Tibial nerve (tissue), 4 donors: ENCODE data around the gene GPI. TPM values are rescaled to one million over a fixed set of nuclear protein-coding genes. Genes with fewer than 3 reads are reported as not detected.

ENCODE experiments used
- DNase-seq, 2 donors: peaks; one replicate each; pipeline ENCODE4 v3.0.0-alpha.2; 2019; ENCODE audit warnings: low spot score in 2 of 2
- H3K27ac ChIP-seq, 4 donors: fragments of 200-600 bp; sonication (generic) in 3 of 4; one replicate each; pipeline ENCODE4 v1.5.1; 2017 to 2019; ENCODE audit warnings: mild to moderate bottlenecking in 1 of 4
- H3K27me3 ChIP-seq, 2 donors: fragments of 200-600 bp; sonication (generic) in 1 of 2; one replicate each; pipeline versions ENCODE4 v1.5.1 to v1.6.0; 2017 to 2019
- H3K36me3 ChIP-seq, 3 donors: fragments of 200-600 bp; sonication (generic); one replicate each; pipeline ENCODE4 v1.5.1; 2018 to 2019
- H3K4me1 ChIP-seq, 4 donors: fragments of 200-600 bp; sonication (generic) in 3 of 4; one replicate each; pipeline ENCODE4 v1.5.1; 2017 to 2019
- H3K4me3 ChIP-seq, 4 donors: fragments of 200-600 bp; sonication (generic) in 3 of 4; one replicate each; pipeline ENCODE4 v1.5.1; 2017 to 2019; ENCODE audit warnings: mild to moderate bottlenecking in 1 of 4, moderate library complexity in 1 of 4
- H3K9me3 ChIP-seq, 4 donors: fragments of 200-600 bp; sonication (generic) in 3 of 4; one replicate each; pipeline ENCODE4 v1.5.1; 2017 to 2019
- EP300 ChIP-seq, 2 donors: sonication (generic); formaldehyde crosslinking; IDR thresholded peaks; one replicate each; pipeline ENCODE4 v1.6.1; 2017; ENCODE audit warnings: antibody characterized with exemption in 2 of 2, mild to moderate bottlenecking in 1 of 2
- POLR2A ChIP-seq, 2 donors: fragments of 450-650 bp; IDR thresholded peaks; one replicate each; pipeline ENCODE4 v1.6.1; 2017; ENCODE audit warnings: antibody characterized with exemption in 2 of 2, mild to moderate bottlenecking in 2 of 2, moderate library complexity in 2 of 2
- WGBS, 2 donors: methylation state at CpG; one replicate each; pipeline ENCODE4 v1.1.5; 2018; 5-methylcytosine and 5-hydroxymethylcytosine counted together
- total RNA-seq, 4 donors: library from RNA; depleted of rRNA; stranded (reverse); fragments of >200 nt; gene quantifications; one replicate each; pipeline ENCODE4 v1.1.0, GENCODE V29; 2016
- TF ChIP-seq, protein P1 (sequence below), 5 experiments: fragments of 200-600 bp in 3 of 5; fragments of 450-650 bp in 2 of 5; sonication (generic) in 3 of 5; IDR thresholded peaks; one replicate each; pipeline ENCODE4 v1.5.1; 2016 to 2019; ENCODE audit warnings: antibody characterized with exemption in 5 of 5, mild to moderate bottlenecking in 3 of 5, moderate library complexity in 2 of 5

The GPI gene
- total RNA-seq, 4 donors from 2014 or later, result 156 to 233 (median 177) TPM

DNA sequence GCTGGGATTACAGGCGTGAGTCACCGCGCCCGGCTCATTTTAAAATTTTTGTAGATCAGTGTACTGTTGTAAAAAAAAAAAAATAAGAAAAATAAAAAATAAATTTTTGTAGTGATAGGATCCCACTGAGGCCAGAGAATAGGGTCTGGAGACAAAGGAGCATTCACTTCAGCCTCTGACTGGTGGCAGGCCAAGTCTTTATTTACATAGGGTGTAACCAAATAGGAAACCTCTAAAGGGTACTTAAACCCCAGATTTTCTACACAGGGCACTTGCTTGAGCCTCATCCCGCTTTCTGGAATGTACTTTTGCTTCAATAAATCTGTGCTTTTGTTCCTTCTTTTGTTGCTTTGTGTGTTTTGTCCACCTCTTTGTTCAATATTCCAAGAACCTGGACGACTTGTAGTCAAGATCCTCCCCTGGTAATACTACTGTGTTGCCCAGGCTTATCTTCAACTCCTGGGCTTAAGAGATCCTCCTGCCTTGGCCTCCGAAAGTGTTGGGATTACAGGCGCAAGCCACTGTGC, 37.1 kb downstream of the GPI start:
- H3K27ac ChIP-seq, result peak overlapping the region in 1 of 4 donors; percentile 13
- DNase-seq, result no peak
- no peaks in the 10 kb centered on the region for H3K27me3 ChIP-seq
- no peaks in the 10 kb centered on the region for H3K9me3 ChIP-seq
- H3K36me3 ChIP-seq, result peaks cover 0 to 45% (median 13%) of the 10 kb centered on the region in 3 donors
- no peak overlapping the region for H3K4me3 ChIP-seq
- TF ChIP-seq, protein P1, sequence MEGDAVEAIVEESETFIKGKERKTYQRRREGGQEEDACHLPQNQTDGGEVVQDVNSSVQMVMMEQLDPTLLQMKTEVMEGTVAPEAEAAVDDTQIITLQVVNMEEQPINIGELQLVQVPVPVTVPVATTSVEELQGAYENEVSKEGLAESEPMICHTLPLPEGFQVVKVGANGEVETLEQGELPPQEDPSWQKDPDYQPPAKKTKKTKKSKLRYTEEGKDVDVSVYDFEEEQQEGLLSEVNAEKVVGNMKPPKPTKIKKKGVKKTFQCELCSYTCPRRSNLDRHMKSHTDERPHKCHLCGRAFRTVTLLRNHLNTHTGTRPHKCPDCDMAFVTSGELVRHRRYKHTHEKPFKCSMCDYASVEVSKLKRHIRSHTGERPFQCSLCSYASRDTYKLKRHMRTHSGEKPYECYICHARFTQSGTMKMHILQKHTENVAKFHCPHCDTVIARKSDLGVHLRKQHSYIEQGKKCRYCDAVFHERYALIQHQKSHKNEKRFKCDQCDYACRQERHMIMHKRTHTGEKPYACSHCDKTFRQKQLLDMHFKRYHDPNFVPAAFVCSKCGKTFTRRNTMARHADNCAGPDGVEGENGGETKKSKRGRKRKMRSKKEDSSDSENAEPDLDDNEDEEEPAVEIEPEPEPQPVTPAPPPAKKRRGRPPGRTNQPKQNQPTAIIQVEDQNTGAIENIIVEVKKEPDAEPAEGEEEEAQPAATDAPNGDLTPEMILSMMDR (IDR thresholded peaks at IDR 0.05), result no peak
- TF ChIP-seq EP300 (IDR thresholded peaks at IDR 0.05) (no peak), POLR2A (IDR thresholded peaks at IDR 0.05) (no peak)
- peaks cover 0 to 11% (median 5%) of the 10 kb centered on the region in 4 donors for H3K4me1 ChIP-seq
- 59 to 60% methylated on average over 8 of the region's 8 CpGs for WGBS, 2 donors

DNA sequence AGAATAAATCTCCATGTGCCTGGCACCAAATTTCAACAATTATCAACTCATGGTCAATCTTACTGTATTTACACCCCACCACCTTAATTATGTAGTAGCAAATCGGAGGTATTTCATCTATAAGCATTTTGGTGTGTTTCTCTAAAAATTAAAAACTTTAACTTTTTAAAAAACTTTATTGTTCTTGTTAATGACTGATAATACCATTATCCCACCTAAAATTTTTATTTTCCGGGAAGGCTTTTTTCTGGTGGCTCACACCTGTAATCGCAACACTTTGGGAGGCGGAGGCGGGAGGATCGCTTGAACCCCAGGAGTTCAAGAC, 38.8 kb downstream of the GPI start:
- Histone ChIP-seq H3K27ac (peak overlapping the region in 3 of 4 donors; percentile 47 to 74 (median 70)), H3K27me3 (no peaks in the 10 kb centered on the region), H3K9me3 (no peaks in the 10 kb centered on the region), H3K4me3 (peak overlapping the region; percentile 57 to 94 (median 75)), H3K36me3 (peaks cover 0 to 35% (median 7%) of the 10 kb centered on the region in 3 donors), H3K4me1 (peaks cover 0 to 11% (median 5%) of the 10 kb centered on the region in 4 donors)
- DNase-seq, result no peak
- WGBS, 2 donors, result 25 to 26% methylated on average over 6 of the region's 6 CpGs
- TF ChIP-seq EP300 (IDR thresholded peaks at IDR 0.05) (no peak), POLR2A (IDR thresholded peaks at IDR 0.05) (no peak)
- TF ChIP-seq, protein P1 (IDR thresholded peaks at IDR 0.05), result no peak

- H3K36me3 ChIP-seq, result peaks cover 0 to 35% (median 4%) of the 10 kb centered on the region in 3 donors
- no peaks in the 10 kb centered on the region for H3K27me3 ChIP-seq
- TF ChIP-seq, protein P1 (IDR thresholded peaks at IDR 0.05), result no peak
- TF ChIP-seq EP300 (IDR thresholded peaks at IDR 0.05) (peak in 1 of 2 donors; percentile 74), POLR2A (IDR thresholded peaks at IDR 0.05) (peak in 1 of 2 donors; percentile 34)
- WGBS, 2 donors, result 1% methylated on average over 29 to 51 of the region's 69 CpGs
- H3K9me3 ChIP-seq, result no peaks in the 10 kb centered on the region
- H3K4me3 ChIP-seq, result peak within 1 kb of the TSS; percentile 57 to 94 (median 75)
- peaks cover 0 to 11% (median 5%) of the 10 kb centered on the region in 4 donors for H3K4me1 ChIP-seq
- peak; percentile 78 to 87 for DNase-seq
- peak within 1 kb of the TSS; percentile 5 to 74 (median 58) for H3K27ac ChIP-seq
These were observed 39.3 kb downstream of the GPI start, which contains the start of gene PDCD2L for GRCh38 chr19:34404109-34404909. TSS of gene PDCD2L (plus strand) at chr19:34404399. CDS start at chr19:34404431, 32 bp downstream.

DNA sequence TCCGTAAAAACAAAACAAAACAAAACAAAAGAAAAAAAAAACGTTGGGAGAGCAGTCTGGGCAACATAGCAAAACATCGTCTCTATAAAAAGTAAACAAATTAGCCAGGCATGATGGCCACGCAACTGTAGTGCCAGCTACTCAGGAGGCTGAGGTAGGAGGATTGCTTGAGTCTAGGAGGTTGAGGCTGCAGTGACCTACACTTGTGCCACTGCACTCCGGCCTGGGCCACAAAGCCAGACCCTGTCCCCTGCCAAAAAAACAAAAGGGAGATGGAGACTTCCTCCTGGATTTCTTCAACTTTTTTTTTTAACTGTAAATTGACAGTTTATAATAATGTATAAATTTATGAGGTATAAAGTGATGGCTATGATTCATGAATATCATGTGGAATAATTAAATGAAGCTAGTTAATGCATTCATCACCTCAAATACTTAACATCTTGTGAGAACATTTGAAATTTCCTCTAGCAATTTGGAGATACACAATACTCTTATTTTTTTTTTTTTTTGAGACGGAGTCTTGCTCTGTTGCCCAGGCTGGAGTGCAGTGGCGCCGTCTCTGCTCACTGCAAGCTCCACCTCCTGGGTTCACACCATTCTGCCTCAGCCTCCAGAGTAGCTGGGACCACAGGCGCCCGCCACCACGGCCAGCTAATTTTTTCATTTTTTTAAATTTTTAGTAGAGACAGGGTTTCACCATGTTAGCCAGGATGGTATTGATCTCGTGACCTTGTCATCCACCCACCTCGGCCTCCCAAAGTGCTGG, 41.1 kb downstream of the GPI start:
- Histone ChIP-seq H3K4me3 (no peak overlapping the region), H3K9me3 (no peaks in the 10 kb centered on the region), H3K4me1 (peaks cover 0 to 11% (median 5%) of the 10 kb centered on the region in 4 donors), H3K36me3 (peaks cover 0 to 33% (median 0%) of the 10 kb centered on the region in 3 donors), H3K27ac (no peak overlapping the region), H3K27me3 (no peaks in the 10 kb centered on the region)
- WGBS, 2 donors, result 84% methylated on average over 13 of the region's 13 CpGs
- TF ChIP-seq POLR2A (IDR thresholded peaks at IDR 0.05), result no peak
- TF ChIP-seq, protein P1 (IDR thresholded peaks at IDR 0.05), result no peak
- TF ChIP-seq EP300 (IDR thresholded peaks at IDR 0.05), result no peak
- no peak for DNase-seq
